Umbilical cord (tissue), 2 donors: ENCODE results near the gene STAC. TPM values are rescaled to one million over a fixed set of nuclear protein-coding genes. Genes with fewer than 3 reads are reported as not detected.
"Not testable (repeated sequence)": the region's sequence is repeated elsewhere in the genome, so short reads cannot be mapped to it uniquely, and the experiment has no call there.

Source experiments
- DNase-seq: peaks from one replicate; pipeline ENCODE4 v3.0.0-alpha.2; 2015; ENCODE audit warnings: low spot score
- total RNA-seq: library from RNA; depleted of rRNA; stranded (reverse); fragments of >200 nt; gene quantifications from one replicate; pipeline ENCODE4 v1.2.3, GENCODE V29; 2014; ENCODE audit warnings: low replicate concordance; ENCODE audit not compliant: insufficient read depth

Gene STAC
- total RNA-seq, 1 donor from 2014 or later: 6.7 TPM

DNA sequence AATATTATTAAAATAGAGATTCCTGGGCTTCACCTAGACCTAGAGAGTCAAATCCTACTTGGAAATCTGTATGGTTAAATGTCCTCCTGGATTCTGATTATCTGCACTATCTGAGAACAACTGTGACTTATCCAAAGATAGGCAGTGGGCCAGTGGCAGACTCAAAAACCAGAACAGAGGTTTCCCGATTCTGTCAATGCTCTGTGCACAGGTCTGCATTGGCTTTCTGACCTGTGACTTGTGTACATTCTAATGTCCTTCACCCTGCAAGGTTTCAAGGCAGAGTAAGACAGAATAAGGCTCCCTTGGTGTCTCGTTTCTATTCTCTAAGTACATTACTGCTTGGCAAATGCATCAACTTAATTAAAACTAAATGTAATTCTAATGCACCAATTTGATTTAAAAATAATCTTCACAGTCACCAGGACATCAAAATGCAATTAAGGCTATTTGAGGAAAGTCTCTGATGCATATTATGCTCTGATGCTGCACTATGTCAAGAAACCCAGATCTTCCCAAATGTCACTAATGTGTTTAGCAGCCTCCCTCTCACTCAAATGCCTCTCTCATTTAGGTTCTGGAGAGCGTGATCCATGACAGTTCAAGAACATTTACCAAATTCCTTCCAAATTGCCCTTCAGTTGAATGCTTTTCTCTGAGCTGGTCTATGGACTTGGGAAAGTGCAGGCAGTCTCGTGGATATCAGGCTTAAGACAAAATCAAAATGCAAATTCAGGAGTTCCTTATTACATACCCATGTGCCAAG is 140.1 kb downstream of the STAC start:
- no peak for DNase-seq

DNA sequence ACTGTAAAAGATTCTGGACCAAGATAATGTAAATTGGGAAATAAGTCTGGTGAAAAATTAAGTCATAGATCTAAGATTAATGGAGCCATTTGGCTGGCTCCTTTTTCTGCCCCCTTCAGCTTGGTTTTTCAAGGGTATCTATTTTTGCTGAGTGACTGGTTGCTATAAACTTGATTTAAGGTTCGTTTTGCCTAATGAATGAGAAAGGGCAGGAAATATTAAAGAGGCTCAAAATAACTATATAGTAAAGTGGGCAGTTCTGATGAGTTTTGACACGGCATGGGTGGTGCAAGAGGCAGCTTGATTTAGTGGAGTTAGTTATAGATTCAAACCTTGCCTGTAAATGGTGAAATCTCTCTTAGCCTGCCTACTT is 140.7 kb downstream of the STAC start:
- no peak for DNase-seq

DNA sequence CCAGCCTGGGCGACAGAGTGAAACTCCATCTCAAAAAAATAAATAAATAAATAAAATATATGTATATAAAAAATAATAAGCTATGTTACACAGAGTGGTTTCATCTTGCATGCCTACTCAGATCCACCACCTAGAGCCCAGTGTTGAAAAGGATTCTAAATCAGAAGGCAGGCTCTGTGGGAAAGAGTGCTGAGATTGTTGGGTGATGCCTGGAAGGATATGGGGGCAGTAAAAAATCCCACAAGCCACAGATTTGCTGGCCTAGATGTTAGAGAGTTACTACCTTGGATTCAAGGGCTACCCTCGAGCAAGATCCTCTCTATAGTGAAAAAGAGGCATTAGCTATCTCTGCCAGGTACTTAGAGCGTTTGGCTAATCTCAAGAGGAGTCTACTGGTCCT is 144.3 kb downstream of the STAC start:
- no peak for DNase-seq

DNA sequence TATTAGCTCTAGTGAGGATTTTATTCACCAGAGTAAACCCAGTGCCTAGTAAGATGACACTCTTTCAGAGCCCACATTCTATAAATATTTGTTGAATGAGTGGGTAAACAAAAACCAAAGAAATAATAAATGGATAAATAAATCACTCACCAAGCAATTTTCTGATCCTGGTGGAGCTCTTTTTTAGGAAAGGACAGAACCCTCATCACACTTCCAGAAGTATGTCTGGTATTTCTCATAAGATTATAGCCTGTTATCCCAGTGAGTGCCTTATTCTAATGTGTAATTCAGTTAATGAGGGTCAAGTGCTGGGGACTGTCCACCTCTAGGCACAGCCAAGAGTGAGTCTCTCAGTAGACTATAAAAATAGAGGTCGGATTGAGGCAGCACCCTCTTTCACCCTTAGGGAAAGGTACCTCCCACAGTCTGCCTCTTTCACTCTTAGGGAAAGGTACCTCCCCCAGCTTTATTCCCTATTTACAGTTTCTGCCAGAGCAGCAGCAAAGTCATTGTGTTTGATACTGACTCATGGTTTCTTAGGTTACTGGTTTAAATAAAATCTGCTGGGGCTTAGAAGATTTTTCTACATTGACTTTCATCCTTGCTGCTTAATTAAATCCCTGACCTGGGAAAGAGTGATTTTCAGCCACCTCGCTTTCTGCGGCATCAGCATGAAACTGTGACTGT is 145.0 kb downstream of the STAC start:
- DNase-seq: peak; percentile 59

DNA sequence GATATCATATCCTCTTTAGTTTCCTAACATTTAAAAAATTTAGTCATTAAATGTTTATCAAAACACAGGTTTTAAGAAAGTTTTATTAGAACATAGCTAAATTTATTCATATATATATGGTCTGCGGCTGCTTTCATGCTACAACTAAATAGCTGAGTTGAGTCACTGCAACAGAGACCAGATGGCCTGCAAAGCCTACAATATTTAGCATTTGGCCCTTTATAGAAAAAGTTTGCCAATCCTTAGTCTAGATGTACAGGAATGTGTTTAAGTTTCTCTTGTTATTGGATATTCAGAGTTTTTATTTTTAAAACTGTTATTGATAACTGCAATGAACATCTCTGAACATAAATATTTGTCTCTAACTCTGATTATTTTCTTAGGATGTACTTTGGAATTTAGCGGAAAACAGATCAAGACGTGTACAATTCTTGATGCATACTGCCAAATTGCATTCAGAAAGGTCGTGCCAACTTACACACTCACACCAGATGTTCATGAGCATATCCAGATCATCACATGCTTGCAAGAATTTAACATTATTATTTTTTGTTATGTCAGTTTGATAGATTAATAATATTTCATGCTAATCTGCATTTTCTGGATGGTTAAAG is 157.9 kb downstream of the STAC start:
- peak; percentile 86 for DNase-seq

DNA sequence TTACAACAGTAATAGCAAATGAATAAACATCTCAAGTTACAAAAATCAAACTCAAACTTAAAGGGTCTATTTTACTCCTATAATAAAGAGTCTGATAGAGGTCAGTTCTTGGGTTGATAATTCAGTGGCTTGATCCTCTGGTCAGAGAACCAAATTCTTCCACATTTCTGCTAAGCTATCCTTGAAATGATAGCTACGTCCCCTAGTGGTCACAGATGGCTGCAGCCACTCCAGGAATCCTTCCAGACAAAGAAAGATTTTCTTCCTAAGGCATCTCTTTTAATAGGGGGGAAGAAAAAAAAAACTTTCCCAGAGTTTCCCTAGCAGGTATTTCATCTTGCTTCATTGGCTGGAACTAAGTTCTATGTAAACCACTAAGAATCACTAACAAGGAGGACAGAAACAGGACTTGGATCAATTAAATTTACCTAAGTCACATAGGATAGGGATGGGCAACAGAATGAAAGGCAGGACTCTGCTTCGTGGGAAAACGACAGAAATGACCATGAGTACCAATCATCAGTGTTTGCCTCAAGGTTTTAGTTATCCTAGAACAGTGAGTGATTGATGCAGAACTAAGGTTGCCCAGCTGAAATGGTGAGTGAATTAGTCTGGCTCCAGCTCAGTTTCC is 160.7 kb downstream of the STAC start:
- DNase-seq: no peak

DNA sequence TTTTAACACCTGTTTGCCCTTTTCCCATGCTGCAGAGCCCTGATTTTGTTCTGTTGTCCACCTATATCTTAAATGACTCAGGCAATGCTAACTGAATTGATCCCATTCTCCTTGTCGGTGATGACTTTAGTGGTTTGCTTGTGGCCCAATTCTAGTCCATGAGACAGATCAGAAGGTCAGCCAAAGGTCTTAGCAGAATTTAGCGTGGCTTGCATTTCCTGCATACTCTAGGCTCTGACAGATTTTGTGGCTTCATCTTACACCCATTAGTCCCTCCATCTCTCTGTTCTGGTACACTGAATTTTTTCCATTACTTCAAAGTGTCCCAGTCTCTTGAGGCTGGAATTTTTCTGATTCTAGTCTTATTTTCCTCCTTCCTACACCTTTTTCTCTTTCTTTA is 161.9 kb downstream of the STAC start:
- DNase-seq: no peak

DNA sequence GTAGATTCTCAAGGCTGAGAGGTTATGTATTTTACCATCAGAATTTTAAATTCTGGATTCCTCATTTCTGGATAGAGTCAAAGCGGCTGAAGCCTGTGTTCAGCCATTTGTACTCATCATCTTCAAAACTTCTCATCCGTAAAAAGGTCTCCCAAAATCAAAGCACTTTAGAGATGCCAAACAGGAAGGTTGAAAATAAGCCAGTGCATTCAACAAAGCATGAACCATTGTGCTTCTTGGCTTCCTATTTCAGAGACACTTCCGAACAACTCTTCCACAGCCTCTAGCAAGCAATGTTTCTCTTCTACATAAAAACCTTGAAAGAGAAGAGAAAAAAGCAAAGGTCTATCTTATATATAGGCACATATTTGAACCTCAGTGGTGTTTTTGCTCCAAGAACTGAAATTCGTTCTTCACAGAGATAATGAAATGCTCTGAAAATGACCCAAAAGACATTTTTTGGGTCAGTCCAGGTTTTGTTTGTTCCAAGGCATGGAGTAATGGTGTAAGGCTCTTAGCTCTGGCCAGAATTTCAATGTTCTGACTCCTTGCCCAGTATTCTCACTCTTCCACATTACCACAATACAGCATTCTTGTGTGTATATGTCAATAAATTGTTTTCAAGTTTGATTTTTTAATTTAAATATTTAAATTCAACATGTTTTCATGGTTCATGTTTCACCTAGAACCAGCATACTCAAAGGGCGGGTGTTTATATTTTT is 163.1 kb downstream of the STAC start:
- no peak for DNase-seq

DNA sequence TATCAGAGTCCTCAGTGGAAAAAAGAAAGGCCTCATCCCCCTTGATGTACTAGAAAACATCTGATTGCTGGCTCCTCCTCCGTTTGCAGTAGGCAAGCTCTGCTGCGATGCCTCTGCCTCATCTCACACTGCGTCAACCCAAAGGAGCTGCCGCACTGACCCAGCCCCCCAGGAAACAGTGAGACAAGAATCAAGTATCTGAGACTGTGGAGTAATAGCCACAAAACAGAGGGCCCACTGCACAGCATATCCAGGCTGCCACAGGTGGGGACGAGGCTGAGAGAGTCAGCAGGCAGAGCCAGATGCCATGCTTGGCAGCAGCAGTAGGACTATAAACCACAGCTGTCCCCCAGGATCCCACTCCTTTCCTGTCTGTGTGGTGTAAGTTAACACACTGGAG is 165.9 kb downstream of the STAC start:
- peak; percentile 57 for DNase-seq

DNA sequence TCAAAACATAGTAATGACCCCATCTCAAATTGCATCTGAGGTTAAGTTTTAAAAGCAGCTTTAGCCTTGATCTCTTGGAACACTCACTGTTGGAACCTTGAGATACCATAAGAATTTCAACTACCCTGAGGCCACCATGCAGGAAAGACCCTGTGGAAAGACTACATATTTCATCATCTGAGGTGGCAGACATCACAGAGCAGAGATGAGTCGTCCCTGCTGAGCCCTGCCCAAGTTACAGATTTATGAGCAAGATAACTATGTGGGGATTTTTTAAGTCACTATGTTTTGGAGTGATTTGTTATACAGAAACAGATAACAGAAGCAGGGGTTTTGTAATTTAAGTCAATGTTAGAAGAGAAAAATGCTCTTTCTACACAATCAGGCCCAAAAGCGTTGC is 168.4 kb downstream of the STAC start:
- DNase-seq: no peak

DNA sequence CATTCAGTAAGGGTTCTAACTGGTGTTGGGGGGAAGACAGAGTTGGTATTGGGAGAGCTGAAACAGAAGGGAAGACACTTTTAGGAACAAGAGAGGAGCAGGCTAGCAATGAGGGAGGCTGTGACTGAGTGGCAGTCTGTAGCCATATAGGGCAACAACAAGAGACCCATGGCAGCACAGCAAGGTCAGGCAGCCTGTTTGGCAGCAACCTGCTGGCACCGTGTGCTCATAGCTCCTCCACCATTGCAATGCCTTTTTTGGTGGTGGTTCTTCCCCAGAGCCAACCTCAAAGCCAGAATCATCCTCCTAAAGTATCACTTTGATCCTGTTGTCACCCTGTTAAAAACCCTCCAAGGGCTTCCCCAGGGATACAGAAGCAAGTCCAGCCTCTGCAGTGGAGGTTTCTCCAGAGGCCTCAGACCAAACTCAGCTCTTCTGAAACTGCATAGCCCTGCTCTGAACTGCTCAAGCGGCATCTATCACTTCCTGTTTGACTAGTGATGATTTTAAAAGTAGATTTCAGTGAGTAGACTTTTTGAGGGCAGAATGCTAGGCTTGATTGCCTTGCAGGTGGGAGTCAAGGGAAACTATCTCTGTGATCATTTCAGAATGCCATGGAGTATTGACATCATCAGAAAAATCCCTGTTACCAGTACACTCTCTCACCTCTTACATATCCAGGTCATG is 176.9 kb downstream of the STAC start:
- DNase-seq: no peak

DNA sequence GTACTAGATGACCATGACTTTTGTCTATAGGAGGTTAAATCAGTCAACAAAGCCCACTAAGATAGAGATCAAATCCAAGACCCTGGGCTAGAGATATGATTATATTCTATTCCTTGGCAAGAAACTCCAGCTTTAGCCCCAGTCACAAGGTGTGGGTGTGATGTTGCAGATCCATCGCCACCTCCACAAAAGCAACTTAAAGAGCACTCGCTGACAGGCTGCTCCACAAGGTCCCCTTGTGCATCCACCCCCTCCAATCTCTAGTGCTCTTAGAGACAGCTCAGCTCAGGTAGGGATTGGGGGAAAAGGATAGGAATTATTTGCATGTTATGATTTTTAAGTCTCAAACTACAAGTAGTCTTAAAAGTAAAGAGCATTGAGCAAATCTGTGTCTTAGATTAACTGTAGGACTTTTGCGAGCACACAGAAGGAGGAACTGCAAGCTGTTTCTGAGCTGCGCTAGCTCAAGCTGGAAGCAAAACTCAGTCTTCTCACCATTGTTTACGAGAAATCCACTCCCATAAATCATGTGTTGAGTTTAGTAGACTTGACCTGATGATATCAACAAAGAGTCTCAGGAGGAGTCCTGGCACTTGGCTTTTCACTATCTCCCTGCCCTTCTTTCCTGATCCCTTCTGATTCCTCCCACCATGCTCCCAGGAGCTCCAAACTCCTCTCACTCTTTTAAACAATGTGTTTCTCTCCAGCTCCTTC is 177.6 kb downstream of the STAC start:
- DNase-seq: peak; percentile 18

DNA sequence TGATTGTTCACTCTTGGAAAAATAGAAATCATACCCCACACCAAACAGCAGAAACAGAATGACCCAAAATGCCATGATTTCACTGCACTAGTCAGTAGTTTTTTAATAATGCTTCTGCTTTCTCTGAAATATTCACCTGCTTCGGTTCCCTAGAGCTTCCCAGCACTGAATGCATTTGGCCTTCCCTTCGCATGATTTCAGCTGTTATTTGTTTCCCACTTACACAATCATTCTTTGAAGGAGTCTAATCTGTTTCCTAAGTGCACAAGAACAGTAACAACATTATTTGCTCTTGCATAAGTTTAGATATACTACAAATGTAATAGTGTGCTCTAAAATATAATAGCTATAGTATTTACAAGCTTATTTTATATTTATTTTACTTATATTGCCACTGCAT is 178.7 kb downstream of the STAC start:
- DNase-seq: no peak

DNA sequence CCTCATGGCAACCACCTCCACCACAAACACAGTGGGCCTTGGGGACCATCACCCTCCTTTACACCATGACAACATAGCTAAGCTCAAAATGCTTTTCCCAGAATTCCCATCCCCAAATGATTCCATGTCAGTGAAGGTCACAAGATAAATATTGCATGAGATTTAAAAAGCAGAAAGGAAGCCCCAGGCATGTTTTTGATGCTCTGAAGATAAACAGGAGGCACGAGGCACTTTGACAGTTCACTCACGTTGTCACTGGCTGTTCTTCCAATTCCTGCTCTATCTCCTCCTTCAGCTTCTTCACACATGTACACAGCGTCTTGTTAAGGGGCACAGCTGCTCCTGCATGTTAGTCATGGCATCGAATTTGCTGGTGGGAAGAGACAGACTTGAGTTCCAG is 180.4 kb downstream of the STAC start:
- DNase-seq: no peak

DNA sequence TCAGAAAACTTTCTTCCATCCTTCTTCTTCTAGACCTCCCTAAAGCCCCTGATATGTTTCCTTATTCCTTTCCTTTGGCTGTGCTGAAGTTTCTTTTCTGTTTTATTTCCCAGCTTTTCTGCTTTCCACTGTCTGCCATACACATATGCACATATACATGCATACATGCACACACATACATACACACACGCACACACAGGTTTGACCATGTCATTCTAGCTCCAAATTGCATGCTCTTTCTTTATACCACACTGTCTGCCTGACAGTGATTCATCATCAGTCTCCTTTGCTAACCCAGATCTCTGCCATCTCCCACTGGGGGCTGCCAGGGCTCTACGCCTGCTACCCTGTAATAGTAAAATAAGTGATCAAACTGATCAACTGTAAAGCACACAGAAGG is 181.3 kb downstream of the STAC start:
- DNase-seq: no peak

DNA sequence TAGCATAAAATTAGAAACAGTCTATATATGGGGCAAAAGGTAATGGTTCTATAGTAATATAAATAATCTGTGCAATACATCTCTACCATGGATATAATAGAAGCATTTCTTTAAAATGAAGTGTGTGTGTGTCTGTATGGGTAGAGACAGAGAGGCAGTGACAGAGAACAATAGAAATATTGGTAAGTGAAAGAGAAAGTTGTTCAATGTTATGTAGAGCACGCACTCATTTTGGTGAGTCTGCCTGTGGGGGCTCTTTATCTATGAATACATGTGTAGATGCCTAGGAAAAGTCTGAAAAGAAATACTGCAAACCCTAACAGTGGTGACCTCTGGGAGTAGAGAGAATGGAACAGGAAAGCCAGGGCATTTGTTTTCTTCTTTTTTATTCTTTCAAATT is 182.6 kb downstream of the STAC start:
- DNase-seq: no peak

DNA sequence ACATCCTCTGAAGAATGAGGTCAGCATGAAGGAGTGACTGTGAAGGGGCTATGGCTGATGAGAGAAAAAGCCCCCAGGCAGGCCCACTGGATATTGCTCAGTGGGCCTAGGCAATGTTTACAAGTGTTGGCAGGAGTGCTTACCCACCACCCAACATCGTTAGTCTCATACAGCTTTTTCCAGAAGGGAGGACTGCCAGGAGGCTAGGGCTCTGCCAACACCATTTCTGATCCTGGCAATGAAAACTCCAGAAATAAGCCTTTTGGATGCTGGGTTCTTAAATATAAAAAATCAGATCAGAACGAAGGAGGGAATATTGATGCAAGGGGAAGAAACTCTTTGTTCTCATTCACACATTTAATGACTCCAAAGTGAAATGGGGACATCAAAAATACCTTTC is 194.9 kb downstream of the STAC start:
- no peak for DNase-seq

DNA sequence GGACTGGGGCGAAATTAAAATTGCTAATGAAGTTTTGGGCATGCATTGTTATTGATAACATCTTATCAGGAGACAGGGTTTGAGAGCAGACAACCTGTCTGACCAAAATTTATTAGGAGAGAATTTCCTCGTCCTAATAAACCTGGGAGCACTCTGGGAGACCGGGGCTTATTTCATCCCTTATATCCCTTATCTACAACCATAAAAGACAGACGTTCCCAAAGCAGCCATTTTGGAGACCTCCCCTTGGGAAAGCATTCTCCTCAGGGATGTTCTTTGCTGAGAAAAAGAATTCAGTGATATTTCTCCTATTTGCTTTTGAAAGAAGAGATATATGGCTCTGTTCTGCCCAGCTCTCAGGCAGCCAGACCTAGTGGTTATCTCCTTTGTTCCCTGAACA is 198.1 kb downstream of the STAC start:
- not testable (repeated sequence) for DNase-seq

DNA sequence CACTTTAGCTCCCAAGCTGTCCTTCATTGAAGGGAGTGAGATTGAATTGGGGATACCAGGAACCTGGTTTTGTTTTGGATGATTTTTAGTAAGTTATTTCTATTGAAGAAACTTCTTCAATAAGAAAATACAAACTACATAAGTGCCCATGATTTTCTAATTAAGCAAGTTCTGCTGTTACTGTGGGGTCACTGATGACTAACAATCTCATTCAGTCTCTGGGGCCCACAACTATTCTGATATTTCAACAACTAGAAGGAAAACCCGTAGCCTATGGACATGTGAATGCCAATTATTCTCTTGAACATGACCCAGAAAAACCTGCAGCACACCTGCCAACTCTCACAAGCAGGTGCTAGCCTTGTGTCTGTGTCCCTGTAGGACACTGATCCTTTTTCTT is 199.4 kb downstream of the STAC start:
- DNase-seq: no peak

DNA sequence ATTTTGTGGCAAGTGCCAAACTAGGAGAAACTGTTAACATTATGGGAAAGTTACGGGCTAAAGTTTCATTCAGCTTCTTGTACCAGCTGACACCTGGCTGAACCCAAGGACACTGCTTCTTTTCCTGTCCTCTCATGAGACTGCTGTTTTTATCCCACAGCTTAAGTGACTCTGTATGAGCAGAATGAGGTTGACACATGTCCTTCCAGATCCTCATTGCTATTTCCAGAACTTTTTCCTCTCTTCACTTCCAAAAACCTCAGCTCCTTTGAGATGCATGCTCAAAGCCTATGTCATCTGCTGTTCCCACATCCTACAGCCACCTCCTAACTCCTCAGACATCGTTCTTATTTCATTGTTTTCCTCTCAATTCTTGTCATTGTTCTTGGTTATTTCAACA is 200.4 kb downstream of the STAC start:
- DNase-seq: no peak

DNA sequence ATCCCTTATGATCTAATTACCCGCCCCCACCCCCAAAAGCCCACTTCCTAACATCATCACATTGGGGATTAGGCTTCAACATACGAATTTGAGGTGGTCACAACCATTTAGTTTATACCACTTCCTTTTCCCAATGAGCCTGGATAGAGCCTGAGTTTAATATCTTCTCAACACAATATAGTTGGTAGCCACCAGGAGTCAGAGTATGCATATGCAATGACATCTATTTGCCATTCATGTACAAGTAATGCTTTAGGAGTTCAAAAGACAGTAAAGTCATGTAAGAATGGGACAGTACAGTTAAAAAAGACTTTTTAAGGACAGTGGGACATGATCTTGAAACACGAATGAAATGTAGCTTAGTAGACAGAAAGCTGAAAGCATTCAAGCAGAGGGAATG is 211.7 kb downstream of the STAC start:
- DNase-seq: no peak
